ENCODE data around the gene ATP2A2.

- no peak for TF ChIP-seq POLR2AphosphoS5 (IDR thresholded peaks at IDR 0.05; ENCODE audit: low read depth, low read length)
- TF ChIP-seq POLR2A (IDR thresholded peaks at IDR 0.05; ENCODE audit: low read depth, low read length) = no peak
- no peak for TF ChIP-seq TAF1 (IDR thresholded peaks at IDR 0.05; ENCODE audit: low read depth, low read length)
- no peak for TF ChIP-seq POU2F2 (IDR thresholded peaks at IDR 0.05; ENCODE audit: low read depth, low read length)
- TF ChIP-seq PAX5 (IDR thresholded peaks at IDR 0.05; ENCODE audit: insufficient read depth, low read length, severe bottlenecking) = no peak
These were observed 1.3 kb downstream of the ATP2A2 start for GRCh38 chr12:110282300-110282860.

Data from GM12891 (cell line).